HG03521 (cell line): ENCODE results near the gene AKR1C8.
"Not testable (repeated sequence)": the region's sequence is repeated elsewhere in the genome, so short reads cannot be mapped to it uniquely, and the experiment has no call there.

ENCODE experiments used
- ATAC-seq: cut with Tn5 transposase; IDR thresholded peaks from one replicate; pipeline ENCODE4 v1.9.1; 2021; ENCODE audit warnings: mild to moderate bottlenecking, moderate library complexity; ENCODE audit not compliant: unreplicated experiment

AKR1C8 gene

GRCh38 chr10:5168897-5169420 is 16.0 kb downstream of the AKR1C8 start:
- ATAC-seq = no peak

GRCh38 chr10:5165738-5166137 is 19.2 kb downstream of the AKR1C8 start:
- no peak for ATAC-seq

- no peak for ATAC-seq
These were observed 21.5 kb downstream of the AKR1C8 start for GRCh38 chr10:5163487-5163886.

- no peak for ATAC-seq
These were observed 25.8 kb downstream of the AKR1C8 start for GRCh38 chr10:5159126-5159525.

- no peak for ATAC-seq
These were observed 27.4 kb downstream of the AKR1C8 start for GRCh38 chr10:5157501-5157900.

GRCh38 chr10:5155951-5156350 is 29.0 kb downstream of the AKR1C8 start:
- ATAC-seq = no peak

- ATAC-seq = no peak
These were observed 33.9 kb downstream of the AKR1C8 start for GRCh38 chr10:5151076-5151475.

GRCh38 chr10:5148678-5149032 is 36.3 kb downstream of the AKR1C8 start:
- no peak for ATAC-seq

- no peak for ATAC-seq
These were observed 36.8 kb downstream of the AKR1C8 start for GRCh38 chr10:5147981-5148677.

GRCh38 chr10:5147255-5147980 is 37.5 kb downstream of the AKR1C8 start:
- no peak for ATAC-seq

- ATAC-seq = no peak
These were observed 38.1 kb downstream of the AKR1C8 start for GRCh38 chr10:5146920-5147254.

GRCh38 chr10:5143137-5143536 is 41.8 kb downstream of the AKR1C8 start:
- ATAC-seq = no peak

- ATAC-seq = no peak
These were observed 42.8 kb downstream of the AKR1C8 start for GRCh38 chr10:5142199-5142598.

- ATAC-seq = not testable (repeated sequence)
These were observed 47.3 kb downstream of the AKR1C8 start for GRCh38 chr10:5137699-5138098.

- ATAC-seq = no peak
These were observed 48.4 kb downstream of the AKR1C8 start for GRCh38 chr10:5136468-5137087.

- no peak for ATAC-seq
These were observed 49.4 kb downstream of the AKR1C8 start for GRCh38 chr10:5135581-5135980.

- ATAC-seq = no peak
These were observed 59.5 kb downstream of the AKR1C8 start for GRCh38 chr10:5125315-5126044.

- no peak for ATAC-seq
These were observed 61.1 kb downstream of the AKR1C8 start for GRCh38 chr10:5123886-5124285.

- ATAC-seq = not testable (repeated sequence)
These were observed 65.0 kb downstream of the AKR1C8 start for GRCh38 chr10:5119997-5120396.

- ATAC-seq = no peak
These were observed 67.9 kb downstream of the AKR1C8 start for GRCh38 chr10:5117026-5117425.

- no peak for ATAC-seq
These were observed 68.3 kb downstream of the AKR1C8 start for GRCh38 chr10:5116621-5117020.
